ENCODE measurements around the gene ATP1B3. TPM values are rescaled to one million over a fixed set of nuclear protein-coding genes. Genes with fewer than 3 reads are reported as not detected.

Gene ATP1B3
- total and polyA plus RNA-seq, 4 donors: 6.8 to 30.2 (median 11.3) TPM

DNA sequence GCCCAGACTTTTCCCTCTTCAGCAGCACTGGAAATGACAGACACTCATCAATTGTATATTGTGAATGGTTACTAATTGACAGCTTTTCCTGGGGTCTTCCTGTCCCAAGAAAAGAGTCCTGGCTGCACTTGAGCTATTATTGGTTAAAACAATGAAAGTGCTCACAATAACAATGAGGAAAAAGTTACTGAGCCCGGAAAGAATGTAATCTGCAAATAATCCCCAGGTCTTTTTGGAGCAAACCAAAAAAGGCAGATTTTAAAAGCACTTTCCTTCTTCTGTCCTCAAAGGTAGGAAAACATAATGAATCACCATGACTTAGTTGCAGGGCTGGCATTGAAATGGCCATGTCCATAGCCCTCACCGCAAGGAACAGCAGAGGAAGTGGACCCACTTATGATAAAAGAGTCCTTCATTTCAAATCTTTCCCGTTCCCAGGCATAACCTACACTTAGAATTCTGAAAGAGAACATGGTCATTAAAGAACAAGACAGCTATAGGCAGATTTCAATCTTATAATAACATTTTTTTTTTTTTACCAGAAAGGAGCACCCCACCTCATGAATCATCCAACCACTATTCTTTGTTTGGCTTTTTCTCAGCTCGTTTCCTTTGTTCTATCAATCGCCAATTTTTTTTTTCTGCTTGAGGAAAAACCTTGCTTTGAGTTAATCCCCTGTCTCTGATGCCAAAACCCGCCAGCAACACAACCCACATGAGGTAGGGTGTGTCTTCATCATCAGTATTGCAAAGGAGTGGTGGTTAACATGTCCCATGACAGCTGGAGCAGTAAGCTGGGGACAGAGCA, 35.5 kb upstream of the ATP1B3 start (continued):
- TF ChIP-seq, protein P1, sequence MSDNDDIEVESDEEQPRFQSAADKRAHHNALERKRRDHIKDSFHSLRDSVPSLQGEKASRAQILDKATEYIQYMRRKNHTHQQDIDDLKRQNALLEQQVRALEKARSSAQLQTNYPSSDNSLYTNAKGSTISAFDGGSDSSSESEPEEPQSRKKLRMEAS (IDR thresholded peaks at IDR 0.05): no peak
- TF ChIP-seq JUND (IDR thresholded peaks at IDR 0.05) (no peak), TAF1 (conservative IDR thresholded peaks at IDR 0.05) (no peak)

DNA sequence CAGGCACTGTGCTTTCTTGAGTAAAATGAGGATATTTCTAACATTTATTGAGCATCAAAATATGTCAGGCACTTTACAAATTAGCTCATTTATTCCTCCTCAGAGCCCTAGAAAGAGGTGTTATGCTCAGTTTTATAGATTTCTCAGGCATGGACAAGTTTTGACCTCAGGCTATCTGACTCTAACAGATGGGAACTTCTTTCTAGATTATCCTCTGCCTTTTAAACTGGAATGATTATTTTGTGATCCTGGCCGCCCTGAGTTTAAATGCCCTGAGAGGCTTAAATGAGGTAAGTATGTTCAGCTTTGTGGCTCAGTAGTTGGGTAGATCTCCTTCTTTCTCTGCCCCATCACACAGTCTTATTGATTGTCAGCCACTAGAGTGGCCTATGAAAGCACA, 32.3 kb upstream of the ATP1B3 start:
- Histone ChIP-seq H3K4me3 (ENCODE audit: low read depth in 1 of 3, low read length in 3 of 3) (no peak overlapping the region), H3K4me1 (ENCODE audit: control insufficient read depth in 4 of 4, insufficient read depth in 4 of 4, low read length in 3 of 4) (no peaks in the 10 kb centered on the region), H3K9me3 (ENCODE audit: control insufficient read depth in 4 of 4, low read length in 3 of 4) (no peaks in the 10 kb centered on the region), H3K27ac (ENCODE audit: low read depth in 1 of 2, low read length in 2 of 2) (no peak overlapping the region), H3K36me3 (ENCODE audit: control insufficient read depth in 4 of 4, insufficient read depth in 3 of 4, low read depth in 1 of 4, low read length in 3 of 4) (no peaks in the 10 kb centered on the region), H3K9ac (ENCODE audit: low read depth in 1 of 2, low read length in 2 of 2) (no peak overlapping the region), H3K27me3 (ENCODE audit: control insufficient read depth in 4 of 4, insufficient read depth in 4 of 4, low read length in 3 of 4) (no peaks in the 10 kb centered on the region)
- DNase-seq (ENCODE audit: low spot score): no peak
- 94% methylated on average over 1 of the region's 1 CpG for WGBS
- TF ChIP-seq SP1 (IDR thresholded peaks at IDR 0.05): no peak
- TF ChIP-seq, protein P2, sequence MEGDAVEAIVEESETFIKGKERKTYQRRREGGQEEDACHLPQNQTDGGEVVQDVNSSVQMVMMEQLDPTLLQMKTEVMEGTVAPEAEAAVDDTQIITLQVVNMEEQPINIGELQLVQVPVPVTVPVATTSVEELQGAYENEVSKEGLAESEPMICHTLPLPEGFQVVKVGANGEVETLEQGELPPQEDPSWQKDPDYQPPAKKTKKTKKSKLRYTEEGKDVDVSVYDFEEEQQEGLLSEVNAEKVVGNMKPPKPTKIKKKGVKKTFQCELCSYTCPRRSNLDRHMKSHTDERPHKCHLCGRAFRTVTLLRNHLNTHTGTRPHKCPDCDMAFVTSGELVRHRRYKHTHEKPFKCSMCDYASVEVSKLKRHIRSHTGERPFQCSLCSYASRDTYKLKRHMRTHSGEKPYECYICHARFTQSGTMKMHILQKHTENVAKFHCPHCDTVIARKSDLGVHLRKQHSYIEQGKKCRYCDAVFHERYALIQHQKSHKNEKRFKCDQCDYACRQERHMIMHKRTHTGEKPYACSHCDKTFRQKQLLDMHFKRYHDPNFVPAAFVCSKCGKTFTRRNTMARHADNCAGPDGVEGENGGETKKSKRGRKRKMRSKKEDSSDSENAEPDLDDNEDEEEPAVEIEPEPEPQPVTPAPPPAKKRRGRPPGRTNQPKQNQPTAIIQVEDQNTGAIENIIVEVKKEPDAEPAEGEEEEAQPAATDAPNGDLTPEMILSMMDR (IDR thresholded peaks at IDR 0.05; ENCODE audit: low read depth, low read length, missing input control): no peak

DNA sequence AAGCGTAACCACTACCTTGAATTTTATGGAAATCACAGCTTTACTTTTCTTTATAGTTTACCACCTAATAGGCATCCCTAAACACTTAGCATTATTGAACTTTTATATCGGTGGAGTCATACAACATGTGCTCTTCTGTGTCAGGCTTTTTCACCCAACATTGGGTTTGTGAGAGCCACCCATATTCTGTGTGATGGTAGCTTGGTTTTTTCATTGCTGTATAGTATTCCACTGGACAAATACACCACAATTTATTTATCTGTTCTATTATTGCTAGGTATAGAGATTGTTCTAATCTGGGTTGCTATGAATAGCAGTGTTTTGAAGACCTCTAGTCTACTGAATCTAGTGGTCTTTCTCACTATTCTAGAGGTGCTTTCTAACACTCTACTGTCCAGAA, 31.6 kb upstream of the ATP1B3 start:
- WGBS: 96% methylated on average over 2 of the region's 2 CpGs
- DNase-seq (ENCODE audit: low spot score): no peak

More for the DNA sequence above, 31.6 kb upstream of the ATP1B3 start:
- no peaks in the 10 kb centered on the region for H3K4me1 ChIP-seq (ENCODE audit: control insufficient read depth in 4 of 4, insufficient read depth in 4 of 4, low read length in 3 of 4)
- no peak overlapping the region for H3K9ac ChIP-seq (ENCODE audit: low read depth in 1 of 2, low read length in 2 of 2)
- no peak overlapping the region for H3K4me3 ChIP-seq (ENCODE audit: low read depth in 1 of 3, low read length in 3 of 3)
- no peak for TF ChIP-seq FOXA1 (IDR thresholded peaks at IDR 0.05)
- TF ChIP-seq GABPA (IDR thresholded peaks at IDR 0.05 in 1 of 2, conservative IDR thresholded peaks at IDR 0.05 in 1 of 2): no peak
- no peak for TF ChIP-seq JUND (IDR thresholded peaks at IDR 0.05)
- TF ChIP-seq, protein P3, sequence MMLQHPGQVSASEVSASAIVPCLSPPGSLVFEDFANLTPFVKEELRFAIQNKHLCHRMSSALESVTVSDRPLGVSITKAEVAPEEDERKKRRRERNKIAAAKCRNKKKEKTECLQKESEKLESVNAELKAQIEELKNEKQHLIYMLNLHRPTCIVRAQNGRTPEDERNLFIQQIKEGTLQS (IDR thresholded peaks at IDR 0.05): no peak
- TF ChIP-seq HNF4G (IDR thresholded peaks at IDR 0.05): no peak
- TF ChIP-seq SP1 (IDR thresholded peaks at IDR 0.05): no peak
- TF ChIP-seq, protein P4, sequence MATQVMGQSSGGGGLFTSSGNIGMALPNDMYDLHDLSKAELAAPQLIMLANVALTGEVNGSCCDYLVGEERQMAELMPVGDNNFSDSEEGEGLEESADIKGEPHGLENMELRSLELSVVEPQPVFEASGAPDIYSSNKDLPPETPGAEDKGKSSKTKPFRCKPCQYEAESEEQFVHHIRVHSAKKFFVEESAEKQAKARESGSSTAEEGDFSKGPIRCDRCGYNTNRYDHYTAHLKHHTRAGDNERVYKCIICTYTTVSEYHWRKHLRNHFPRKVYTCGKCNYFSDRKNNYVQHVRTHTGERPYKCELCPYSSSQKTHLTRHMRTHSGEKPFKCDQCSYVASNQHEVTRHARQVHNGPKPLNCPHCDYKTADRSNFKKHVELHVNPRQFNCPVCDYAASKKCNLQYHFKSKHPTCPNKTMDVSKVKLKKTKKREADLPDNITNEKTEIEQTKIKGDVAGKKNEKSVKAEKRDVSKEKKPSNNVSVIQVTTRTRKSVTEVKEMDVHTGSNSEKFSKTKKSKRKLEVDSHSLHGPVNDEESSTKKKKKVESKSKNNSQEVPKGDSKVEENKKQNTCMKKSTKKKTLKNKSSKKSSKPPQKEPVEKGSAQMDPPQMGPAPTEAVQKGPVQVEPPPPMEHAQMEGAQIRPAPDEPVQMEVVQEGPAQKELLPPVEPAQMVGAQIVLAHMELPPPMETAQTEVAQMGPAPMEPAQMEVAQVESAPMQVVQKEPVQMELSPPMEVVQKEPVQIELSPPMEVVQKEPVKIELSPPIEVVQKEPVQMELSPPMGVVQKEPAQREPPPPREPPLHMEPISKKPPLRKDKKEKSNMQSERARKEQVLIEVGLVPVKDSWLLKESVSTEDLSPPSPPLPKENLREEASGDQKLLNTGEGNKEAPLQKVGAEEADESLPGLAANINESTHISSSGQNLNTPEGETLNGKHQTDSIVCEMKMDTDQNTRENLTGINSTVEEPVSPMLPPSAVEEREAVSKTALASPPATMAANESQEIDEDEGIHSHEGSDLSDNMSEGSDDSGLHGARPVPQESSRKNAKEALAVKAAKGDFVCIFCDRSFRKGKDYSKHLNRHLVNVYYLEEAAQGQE (IDR thresholded peaks at IDR 0.05): no peak
- no peak for TF ChIP-seq RXRA (IDR thresholded peaks at IDR 0.05)
- TF ChIP-seq RAD21 (IDR thresholded peaks at IDR 0.05): no peak
- TF ChIP-seq, protein P5, sequence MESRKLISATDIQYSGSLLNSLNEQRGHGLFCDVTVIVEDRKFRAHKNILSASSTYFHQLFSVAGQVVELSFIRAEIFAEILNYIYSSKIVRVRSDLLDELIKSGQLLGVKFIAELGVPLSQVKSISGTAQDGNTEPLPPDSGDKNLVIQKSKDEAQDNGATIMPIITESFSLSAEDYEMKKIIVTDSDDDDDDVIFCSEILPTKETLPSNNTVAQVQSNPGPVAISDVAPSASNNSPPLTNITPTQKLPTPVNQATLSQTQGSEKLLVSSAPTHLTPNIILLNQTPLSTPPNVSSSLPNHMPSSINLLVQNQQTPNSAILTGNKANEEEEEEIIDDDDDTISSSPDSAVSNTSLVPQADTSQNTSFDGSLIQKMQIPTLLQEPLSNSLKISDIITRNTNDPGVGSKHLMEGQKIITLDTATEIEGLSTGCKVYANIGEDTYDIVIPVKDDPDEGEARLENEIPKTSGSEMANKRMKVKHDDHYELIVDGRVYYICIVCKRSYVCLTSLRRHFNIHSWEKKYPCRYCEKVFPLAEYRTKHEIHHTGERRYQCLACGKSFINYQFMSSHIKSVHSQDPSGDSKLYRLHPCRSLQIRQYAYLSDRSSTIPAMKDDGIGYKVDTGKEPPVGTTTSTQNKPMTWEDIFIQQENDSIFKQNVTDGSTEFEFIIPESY (IDR thresholded peaks at IDR 0.05): no peak
- no peak for TF ChIP-seq EGR1 (IDR thresholded peaks at IDR 0.05; ENCODE audit: low read depth in 2 of 2)
- no peak for TF ChIP-seq TAF1 (conservative IDR thresholded peaks at IDR 0.05)
- TF ChIP-seq, protein P1 (IDR thresholded peaks at IDR 0.05): no peak
- no peak for TF ChIP-seq HNF4A (conservative IDR thresholded peaks at IDR 0.05)
- no peak for TF ChIP-seq NR2F2 (IDR thresholded peaks at IDR 0.05)
- no peak for TF ChIP-seq YY1 (IDR thresholded peaks at IDR 0.05)
- TF ChIP-seq FOXA2 (IDR thresholded peaks at IDR 0.05): no peak
- TF ChIP-seq, protein P2 (IDR thresholded peaks at IDR 0.05; ENCODE audit: low read depth, low read length, missing input control): no peak
- no peaks in the 10 kb centered on the region for H3K9me3 ChIP-seq (ENCODE audit: control insufficient read depth in 4 of 4, low read length in 3 of 4)
- no peaks in the 10 kb centered on the region for H3K36me3 ChIP-seq (ENCODE audit: control insufficient read depth in 4 of 4, insufficient read depth in 3 of 4, low read depth in 1 of 4, low read length in 3 of 4)
- no peaks in the 10 kb centered on the region for H3K27me3 ChIP-seq (ENCODE audit: control insufficient read depth in 4 of 4, insufficient read depth in 4 of 4, low read length in 3 of 4)
- H3K27ac ChIP-seq (ENCODE audit: low read depth in 1 of 2, low read length in 2 of 2): no peak overlapping the region

Data from liver (tissue), 9 donors.